RWPE1 (cell line): ENCODE measurements around the gene CXCL12.

Experiments
- CTCF ChIA-PET: fragments of 350-600 bp; sonication (Branson Sonifier 250); formaldehyde crosslinking; extraction: SDS; loops from one replicate; lab custom pipeline; 2021; lab: Yijun Ruan, JAX
- POLR2A ChIA-PET: fragments of 400-600 bp; formaldehyde crosslinking; extraction: SDS; loops from one replicate; lab custom pipeline; 2020; ENCODE audit warnings: antibody characterized with exemption; ENCODE audit not compliant: low non-redundant PET; lab: Yijun Ruan, JAX
- DNase-seq: peaks from one replicate; pipeline ENCODE4 v3.0.0; 2012; ENCODE audit warnings: low spot score
- H3K27ac ChIP-seq: fragments of 450-650 bp; 2 replicates; pipeline ENCODE4 v1.5.1; 2017
- TF ChIP-seq, protein P1 (sequence below): fragments of 450-650 bp; conservative IDR thresholded peaks from 2 replicates; pipeline ENCODE4 v1.5.1; 2017; ENCODE audit warnings: low read depth, mild to moderate bottlenecking

Gene CXCL12

DNA sequence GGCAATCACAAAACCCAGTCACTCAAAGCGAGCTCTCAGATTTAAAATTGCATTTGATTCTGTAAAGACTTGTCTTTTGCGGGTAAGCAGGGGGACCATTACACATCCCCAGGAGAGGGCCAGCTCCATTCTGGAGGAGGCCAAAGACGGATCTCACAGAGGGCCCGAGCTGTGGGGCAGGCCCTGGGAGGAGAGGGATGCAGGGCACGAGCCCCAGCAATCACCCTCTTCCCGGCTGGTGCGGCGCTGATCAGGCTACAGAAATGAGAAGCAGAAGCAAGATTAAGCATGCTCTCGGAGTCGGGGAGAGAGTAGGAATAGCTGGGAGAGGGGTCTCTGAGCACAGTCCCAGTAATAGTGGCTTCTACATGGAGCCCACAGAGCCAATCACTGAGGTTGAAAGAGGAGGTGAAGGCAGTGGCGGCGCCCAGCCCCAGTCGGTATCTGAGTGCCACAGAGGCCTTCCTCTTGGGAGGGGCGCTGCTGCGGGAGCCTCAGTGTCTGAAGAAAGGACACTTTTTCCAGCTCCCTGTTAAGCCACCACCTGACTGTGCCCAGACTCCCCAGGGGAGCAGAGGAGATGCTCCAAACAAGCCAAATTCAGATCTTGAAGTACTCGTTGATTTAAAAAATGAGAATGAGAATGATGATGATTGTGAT, 7.1 kb downstream of the CXCL12 start:
- TF ChIP-seq, protein P1, sequence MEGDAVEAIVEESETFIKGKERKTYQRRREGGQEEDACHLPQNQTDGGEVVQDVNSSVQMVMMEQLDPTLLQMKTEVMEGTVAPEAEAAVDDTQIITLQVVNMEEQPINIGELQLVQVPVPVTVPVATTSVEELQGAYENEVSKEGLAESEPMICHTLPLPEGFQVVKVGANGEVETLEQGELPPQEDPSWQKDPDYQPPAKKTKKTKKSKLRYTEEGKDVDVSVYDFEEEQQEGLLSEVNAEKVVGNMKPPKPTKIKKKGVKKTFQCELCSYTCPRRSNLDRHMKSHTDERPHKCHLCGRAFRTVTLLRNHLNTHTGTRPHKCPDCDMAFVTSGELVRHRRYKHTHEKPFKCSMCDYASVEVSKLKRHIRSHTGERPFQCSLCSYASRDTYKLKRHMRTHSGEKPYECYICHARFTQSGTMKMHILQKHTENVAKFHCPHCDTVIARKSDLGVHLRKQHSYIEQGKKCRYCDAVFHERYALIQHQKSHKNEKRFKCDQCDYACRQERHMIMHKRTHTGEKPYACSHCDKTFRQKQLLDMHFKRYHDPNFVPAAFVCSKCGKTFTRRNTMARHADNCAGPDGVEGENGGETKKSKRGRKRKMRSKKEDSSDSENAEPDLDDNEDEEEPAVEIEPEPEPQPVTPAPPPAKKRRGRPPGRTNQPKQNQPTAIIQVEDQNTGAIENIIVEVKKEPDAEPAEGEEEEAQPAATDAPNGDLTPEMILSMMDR = no peak
- POLR2A ChIA-PET = no interaction called here
- CTCF ChIA-PET = interaction anchor here (0.6 kb wide), 1 partner anchor 70 kb away, joined by 3 read pairs; no protein-coding TSS in a partner anchor
- no peak for DNase-seq
- H3K27ac ChIP-seq = no peak overlapping the region

DNA sequence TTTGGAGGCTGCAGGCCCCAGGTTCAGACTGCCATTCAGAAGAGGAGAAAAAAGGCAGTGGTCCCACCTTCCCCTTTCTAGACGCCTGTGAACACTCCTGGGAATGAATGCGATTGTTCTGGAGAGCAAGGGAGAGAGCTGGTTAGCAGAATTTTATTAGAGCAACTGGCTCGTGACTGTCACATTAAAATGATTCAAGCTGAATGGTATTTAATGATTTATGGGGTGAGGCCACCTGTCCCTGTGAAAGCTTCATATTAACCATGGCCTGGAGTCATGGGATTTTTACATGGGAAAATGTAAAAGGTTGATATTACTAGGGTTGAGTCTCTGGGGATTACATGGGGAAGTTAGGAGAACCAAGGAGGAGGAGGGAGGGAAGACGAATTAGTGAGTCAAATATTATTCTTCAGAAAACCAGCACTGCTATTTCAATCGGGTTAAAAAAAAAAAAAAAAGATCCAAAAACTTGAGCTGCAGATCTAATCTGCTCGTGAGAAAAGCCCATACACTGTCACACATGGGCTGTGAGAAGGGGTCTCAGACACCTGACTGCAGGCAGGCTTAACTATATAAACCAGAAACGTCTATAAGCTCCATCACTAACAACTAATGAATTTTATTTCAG, 8.3 kb downstream of the CXCL12 start:
- no peak for DNase-seq
- POLR2A ChIA-PET = no interaction called here
- H3K27ac ChIP-seq = no peak overlapping the region
- CTCF ChIA-PET = interaction anchor here (1.2 kb wide), 1 partner anchor 10 kb away, joined by 4 read pairs; no protein-coding TSS in a partner anchor
- TF ChIP-seq, protein P1 = no peak

- H3K27ac ChIP-seq = no peak overlapping the region
- CTCF ChIA-PET = interaction anchor here (0.6 to 1.1 kb wide), 2 partner anchors 13 to 42 kb away, joined by 3 to 4 read pairs; no protein-coding TSS in a partner anchor
- TF ChIP-seq, protein P1 = no peak
- DNase-seq = no peak
- POLR2A ChIA-PET = no interaction called here
Measured at GRCh38 chr10:44374155-44374554, 10.7 kb downstream of the CXCL12 start.

DNA sequence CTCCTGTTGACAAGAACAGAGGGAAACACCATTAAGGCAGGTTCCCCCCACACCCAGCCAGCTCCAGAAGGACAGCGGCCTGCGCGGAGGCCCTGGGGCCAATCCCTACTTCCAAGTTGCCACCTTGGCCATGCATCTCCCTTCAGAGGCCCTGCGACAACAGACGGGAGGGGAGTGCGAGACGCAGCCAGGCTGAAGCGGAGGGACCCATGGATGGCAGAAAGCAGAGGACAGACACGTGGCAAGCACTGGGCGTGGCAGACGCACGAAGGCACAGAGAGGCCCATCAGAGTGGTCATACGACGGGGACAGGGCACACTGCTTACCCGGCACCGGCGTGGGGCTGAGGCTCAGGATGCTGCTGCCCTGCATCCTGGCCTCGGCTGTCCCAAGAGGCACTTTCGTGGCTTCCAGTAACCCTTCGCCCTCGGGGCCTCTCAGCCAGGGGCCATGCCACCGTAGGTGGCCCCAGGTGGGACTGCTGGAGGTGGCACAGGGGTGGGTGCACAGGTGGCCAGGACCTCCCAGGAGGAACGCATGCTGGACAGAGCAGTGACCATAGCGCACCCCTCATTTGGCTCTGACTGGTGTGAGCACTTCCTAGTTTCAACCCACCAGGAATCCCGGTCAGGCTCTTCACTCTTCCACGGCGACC, 11.4 kb downstream of the CXCL12 start:
- no peak overlapping the region for H3K27ac ChIP-seq
- no peak for DNase-seq
- TF ChIP-seq, protein P1 = no peak
- ChIA-PET CTCF (interaction anchor here (0.6 to 1.1 kb wide), 2 partner anchors 13 to 43 kb away, joined by 3 to 4 read pairs; no protein-coding TSS in a partner anchor), POLR2A (no interaction called here)

DNA sequence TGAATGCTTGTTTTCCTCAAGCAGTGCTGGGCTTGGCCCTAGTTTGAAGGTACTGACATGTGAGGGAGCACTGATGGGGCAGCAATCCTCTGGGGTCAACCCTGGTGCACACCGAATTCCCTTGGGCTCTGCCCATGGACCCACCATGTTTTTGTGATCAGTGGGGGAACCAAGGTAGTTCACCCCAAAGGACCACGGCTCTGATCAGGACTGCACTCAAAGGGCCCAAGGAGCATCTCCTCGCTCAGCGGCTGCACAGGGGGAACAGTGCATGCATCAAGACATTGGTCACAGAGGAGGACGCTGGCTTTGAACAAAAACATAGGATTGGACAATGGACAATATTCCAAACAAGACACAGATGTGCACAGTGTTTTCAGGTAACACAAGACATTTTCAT, 12.7 kb downstream of the CXCL12 start:
- H3K27ac ChIP-seq = no peak overlapping the region
- no peak for DNase-seq
- TF ChIP-seq, protein P1 = no peak
- ChIA-PET POLR2A (no interaction called here), CTCF (no interaction called here)

DNA sequence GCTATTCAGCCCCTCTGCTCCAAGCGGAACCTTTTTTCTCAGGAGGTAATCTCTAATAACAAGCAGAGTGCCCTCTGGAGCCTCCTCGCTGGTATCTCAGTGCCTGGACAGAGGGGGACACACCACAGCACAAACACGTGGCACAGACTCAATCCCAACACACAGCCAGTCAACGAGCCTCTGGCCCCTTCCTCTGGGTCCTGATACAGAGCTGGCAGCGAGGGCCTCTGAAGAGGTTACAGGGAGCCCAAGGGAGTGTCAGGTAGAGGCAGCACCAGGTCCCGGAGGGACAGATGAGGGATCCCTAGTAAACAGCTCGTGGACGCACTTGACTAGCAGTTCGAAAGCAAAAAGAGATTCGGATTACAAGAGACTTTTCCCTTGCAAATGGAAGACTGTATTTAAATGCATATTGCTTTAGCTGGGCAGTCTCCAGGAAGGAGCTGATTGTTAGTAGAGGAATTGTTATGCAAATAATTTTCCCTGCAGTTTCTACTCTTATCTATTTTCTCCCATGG, 14.1 kb downstream of the CXCL12 start:
- no peak for DNase-seq
- ChIA-PET POLR2A (no interaction called here), CTCF (interaction anchor here (0.6 to 0.8 kb wide), 2 partner anchors 615 to 679 kb away, joined by 3 read pairs; no protein-coding TSS in a partner anchor)
- TF ChIP-seq, protein P1 = no peak
- H3K27ac ChIP-seq = no peak overlapping the region
